HEK293 (cell line): Measurements from ENCODE around the gene MBOAT7.
A peak's percentile ranks its signal among the peaks of the same experiment; 100 is the strongest.

Source experiments
- EGR2 ChIP-seq: fragments of 450-650 bp; formaldehyde crosslinking; IDR thresholded peaks from 2 replicates; pipeline ENCODE4 v1.5.1; 2016; ENCODE audit warnings: low read depth, missing biosample characterization, missing genetic modification characterization
- KLF1 ChIP-seq: fragments of 450-650 bp; formaldehyde crosslinking; IDR thresholded peaks from 2 replicates; pipeline ENCODE4 v1.5.1; 2016; ENCODE audit warnings: missing biosample characterization, missing genetic modification characterization
- KLF9 ChIP-seq: fragments of 450-650 bp; formaldehyde crosslinking; IDR thresholded peaks from 2 replicates; pipeline ENCODE4 v1.5.1; 2016; ENCODE audit warnings: missing biosample characterization, missing genetic modification characterization, low read depth
- MEIS1 ChIP-seq: sonication (generic); formaldehyde crosslinking; IDR thresholded peaks from 2 replicates; pipeline ENCODE4 v1.8.1; 2022; ENCODE audit warnings: missing genetic modification reagents, mild to moderate bottlenecking, borderline replicate concordance
- MYNN ChIP-seq: fragments of 450-650 bp; formaldehyde crosslinking; IDR thresholded peaks from 2 replicates; pipeline ENCODE4 v1.5.1; 2016; ENCODE audit warnings: missing biosample characterization, missing genetic modification characterization, borderline replicate concordance
- MZF1 ChIP-seq: fragments of 450-650 bp; formaldehyde crosslinking; IDR thresholded peaks from 2 replicates; pipeline ENCODE4 v1.5.1; 2017; ENCODE audit warnings: missing biosample characterization, missing genetic modification characterization, borderline replicate concordance
- SCRT1 ChIP-seq: fragments of 450-650 bp; formaldehyde crosslinking; IDR thresholded peaks from 2 replicates; pipeline ENCODE4 v1.5.1; 2016; ENCODE audit warnings: missing biosample characterization, missing genetic modification characterization, borderline replicate concordance
- SCRT2 ChIP-seq: fragments of 450-650 bp; formaldehyde crosslinking; IDR thresholded peaks from 2 replicates; pipeline ENCODE4 v1.5.1; 2016; ENCODE audit warnings: missing biosample characterization, missing genetic modification characterization
- ZBTB17 ChIP-seq: fragments of 450-650 bp; formaldehyde crosslinking; IDR thresholded peaks from 2 replicates; pipeline ENCODE4 v1.5.1; 2016; ENCODE audit warnings: missing biosample characterization, missing genetic modification characterization
- ZFP69B ChIP-seq: fragments of 450-650 bp; formaldehyde crosslinking; IDR thresholded peaks from 2 replicates; pipeline ENCODE4 v1.5.1; 2016; ENCODE audit warnings: missing biosample characterization, missing genetic modification characterization
- ZNF114 ChIP-seq: fragments of 450-650 bp; formaldehyde crosslinking; IDR thresholded peaks from 2 replicates; pipeline ENCODE4 v1.5.0; 2017; ENCODE audit warnings: missing biosample characterization, missing genetic modification characterization
- ZNF140 ChIP-seq: fragments of 450-650 bp; formaldehyde crosslinking; IDR thresholded peaks from 2 replicates; pipeline ENCODE4 v1.5.1; 2016; ENCODE audit warnings: missing biosample characterization, missing genetic modification characterization
- ZNF146 ChIP-seq: fragments of 450-650 bp; formaldehyde crosslinking; IDR thresholded peaks from 2 replicates; pipeline ENCODE4 v1.5.1; 2016; ENCODE audit warnings: missing biosample characterization, missing genetic modification characterization
- ZNF16 ChIP-seq: fragments of 450-650 bp; formaldehyde crosslinking; IDR thresholded peaks from 2 replicates; pipeline ENCODE4 v1.5.1; 2016; ENCODE audit warnings: low read depth, missing biosample characterization, missing genetic modification characterization
- ZNF211 ChIP-seq: fragments of 450-650 bp; formaldehyde crosslinking; IDR thresholded peaks from 2 replicates; pipeline ENCODE4 v1.5.1; 2016; ENCODE audit warnings: low read depth, missing biosample characterization, missing genetic modification characterization
- ZNF302 ChIP-seq: fragments of 450-650 bp; formaldehyde crosslinking; IDR thresholded peaks from 2 replicates; pipeline ENCODE4 v1.5.1; 2016; ENCODE audit warnings: missing biosample characterization, missing genetic modification characterization, low read depth
- ZNF311 ChIP-seq: fragments of 450-650 bp; formaldehyde crosslinking; IDR thresholded peaks from 2 replicates; pipeline ENCODE4 v1.5.1; 2017; ENCODE audit warnings: missing biosample characterization, missing genetic modification characterization, borderline replicate concordance
- ZNF404 ChIP-seq: fragments of 450-650 bp; formaldehyde crosslinking; IDR thresholded peaks from 2 replicates; pipeline ENCODE4 v1.5.1; 2017; ENCODE audit warnings: missing biosample characterization, missing genetic modification characterization
- ZNF549 ChIP-seq: fragments of 450-650 bp; IDR thresholded peaks from 2 replicates; pipeline ENCODE4 v1.5.1; 2018; ENCODE audit warnings: missing biosample characterization, missing genetic modification characterization, mild to moderate bottlenecking, inconsistent platforms, moderate library complexity
- ZNF621 ChIP-seq: fragments of 450-650 bp; formaldehyde crosslinking; IDR thresholded peaks from 2 replicates; pipeline ENCODE4 v1.5.1; 2017; ENCODE audit warnings: missing biosample characterization, missing genetic modification characterization
- ZNF664 ChIP-seq: fragments of 450-650 bp; formaldehyde crosslinking; IDR thresholded peaks from 2 replicates; pipeline ENCODE4 v1.5.1; 2016; ENCODE audit warnings: missing biosample characterization, missing genetic modification characterization
- ZNF677 ChIP-seq: fragments of 450-650 bp; IDR thresholded peaks from 2 replicates; pipeline ENCODE4 v1.5.0; 2018; ENCODE audit warnings: missing biosample characterization, mild to moderate bottlenecking, missing genetic modification characterization, moderate library complexity
- TF ChIP-seq, protein P1 (sequence below): fragments of 450-650 bp; formaldehyde crosslinking; IDR thresholded peaks from 2 replicates; pipeline ENCODE4 v1.5.1; 2016; ENCODE audit warnings: missing biosample characterization, missing genetic modification characterization
- TF ChIP-seq, protein P2 (sequence below): fragments of 450-650 bp; formaldehyde crosslinking; conservative IDR thresholded peaks from 2 replicates; pipeline ENCODE4 v1.5.1; 2016; ENCODE audit warnings: low read depth, missing biosample characterization, missing genetic modification characterization
- TF ChIP-seq, protein P3 (sequence below): fragments of 450-650 bp; formaldehyde crosslinking; IDR thresholded peaks from 2 replicates; pipeline ENCODE4 v1.5.1; 2017; ENCODE audit warnings: missing biosample characterization, missing genetic modification characterization
- TF ChIP-seq, protein P4 (sequence below): fragments of 450-650 bp; formaldehyde crosslinking; IDR thresholded peaks from 2 replicates; pipeline ENCODE4 v1.5.1; 2016; ENCODE audit warnings: missing biosample characterization, missing genetic modification characterization
- TF ChIP-seq, protein P5 (sequence below): fragments of 450-650 bp; formaldehyde crosslinking; IDR thresholded peaks from 2 replicates; pipeline ENCODE4 v1.5.1; 2017; ENCODE audit warnings: missing biosample characterization, mild to moderate bottlenecking, missing genetic modification characterization, moderate library complexity
- TF ChIP-seq, protein P6 (sequence below): fragments of 450-650 bp; formaldehyde crosslinking; IDR thresholded peaks from 2 replicates; pipeline ENCODE4 v1.5.1; 2016; ENCODE audit warnings: missing biosample characterization, missing genetic modification characterization

The MBOAT7 gene

DNA sequence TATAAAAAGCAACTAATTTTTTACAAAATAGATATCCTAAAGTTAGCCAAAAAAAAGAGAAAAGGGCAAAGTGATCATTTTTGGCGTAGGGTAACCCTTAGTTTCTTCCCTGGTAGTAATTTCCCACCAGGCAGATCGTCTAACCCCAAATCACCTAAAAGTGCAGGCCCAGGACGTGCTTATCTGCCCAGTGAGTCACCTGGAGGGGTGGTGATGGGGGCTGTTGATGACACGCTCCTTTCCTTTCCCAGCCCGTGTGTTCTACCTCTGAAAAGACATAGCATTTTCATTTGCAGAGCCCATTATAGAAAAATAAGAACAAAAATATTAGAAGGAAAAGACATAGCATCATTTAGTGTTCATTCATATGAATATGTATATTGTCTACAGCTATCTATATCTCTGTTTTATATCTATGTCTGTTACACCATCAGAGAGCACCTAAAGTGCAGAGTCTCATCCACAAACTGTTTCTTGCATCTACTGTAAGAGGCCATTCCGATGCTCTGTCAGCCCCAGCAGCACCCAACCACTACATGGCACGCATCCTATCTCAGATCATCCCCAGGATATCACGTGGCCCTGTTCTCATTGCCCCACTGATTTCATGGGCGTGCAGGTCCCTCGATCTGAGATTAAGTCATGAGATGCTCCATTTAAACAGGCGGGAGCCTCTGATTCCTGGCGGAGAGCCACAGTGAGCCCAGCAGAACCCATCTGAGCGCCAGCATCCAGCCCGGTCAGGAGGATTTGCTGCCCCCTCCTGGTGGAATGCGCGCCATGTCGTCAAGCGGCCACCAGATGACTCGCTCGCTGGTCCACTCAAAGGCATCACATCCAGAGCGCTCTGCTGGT, 41.9 kb upstream of the MBOAT7 start (continued):
- no peak for TF ChIP-seq EGR2 (tag by site-specific recombination)
- TF ChIP-seq ZNF140: no peak
- no peak for TF ChIP-seq ZNF677 (tag by site-specific recombination)
- no peak for TF ChIP-seq ZFP69B (tag by site-specific recombination)
- no peak for TF ChIP-seq ZNF16 (tag by site-specific recombination)
- TF ChIP-seq SCRT1 (tag by site-specific recombination): no peak
- TF ChIP-seq ZNF549 (tag by site-specific recombination): no peak
- TF ChIP-seq, protein P1, sequence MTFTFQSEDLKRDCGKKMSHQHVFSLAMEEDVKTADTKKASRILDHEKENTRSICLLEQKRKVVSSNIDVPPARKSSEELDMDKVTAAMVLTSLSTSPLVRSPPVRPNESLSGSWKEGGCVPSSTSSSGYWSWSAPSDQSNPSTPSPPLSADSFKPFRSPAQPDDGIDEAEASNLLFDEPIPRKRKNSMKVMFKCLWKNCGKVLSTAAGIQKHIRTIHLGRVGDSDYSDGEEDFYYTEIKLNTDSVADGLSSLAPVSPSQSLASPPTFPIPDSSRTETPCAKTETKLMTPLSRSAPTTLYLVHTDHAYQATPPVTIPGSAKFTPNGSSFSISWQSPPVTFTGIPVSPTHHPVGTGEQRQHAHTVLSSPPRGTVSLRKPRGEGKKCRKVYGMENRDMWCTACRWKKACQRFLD (tag by site-specific recombination): no peak
- no peak for TF ChIP-seq MZF1 (tag by site-specific recombination)
- TF ChIP-seq, protein P2, sequence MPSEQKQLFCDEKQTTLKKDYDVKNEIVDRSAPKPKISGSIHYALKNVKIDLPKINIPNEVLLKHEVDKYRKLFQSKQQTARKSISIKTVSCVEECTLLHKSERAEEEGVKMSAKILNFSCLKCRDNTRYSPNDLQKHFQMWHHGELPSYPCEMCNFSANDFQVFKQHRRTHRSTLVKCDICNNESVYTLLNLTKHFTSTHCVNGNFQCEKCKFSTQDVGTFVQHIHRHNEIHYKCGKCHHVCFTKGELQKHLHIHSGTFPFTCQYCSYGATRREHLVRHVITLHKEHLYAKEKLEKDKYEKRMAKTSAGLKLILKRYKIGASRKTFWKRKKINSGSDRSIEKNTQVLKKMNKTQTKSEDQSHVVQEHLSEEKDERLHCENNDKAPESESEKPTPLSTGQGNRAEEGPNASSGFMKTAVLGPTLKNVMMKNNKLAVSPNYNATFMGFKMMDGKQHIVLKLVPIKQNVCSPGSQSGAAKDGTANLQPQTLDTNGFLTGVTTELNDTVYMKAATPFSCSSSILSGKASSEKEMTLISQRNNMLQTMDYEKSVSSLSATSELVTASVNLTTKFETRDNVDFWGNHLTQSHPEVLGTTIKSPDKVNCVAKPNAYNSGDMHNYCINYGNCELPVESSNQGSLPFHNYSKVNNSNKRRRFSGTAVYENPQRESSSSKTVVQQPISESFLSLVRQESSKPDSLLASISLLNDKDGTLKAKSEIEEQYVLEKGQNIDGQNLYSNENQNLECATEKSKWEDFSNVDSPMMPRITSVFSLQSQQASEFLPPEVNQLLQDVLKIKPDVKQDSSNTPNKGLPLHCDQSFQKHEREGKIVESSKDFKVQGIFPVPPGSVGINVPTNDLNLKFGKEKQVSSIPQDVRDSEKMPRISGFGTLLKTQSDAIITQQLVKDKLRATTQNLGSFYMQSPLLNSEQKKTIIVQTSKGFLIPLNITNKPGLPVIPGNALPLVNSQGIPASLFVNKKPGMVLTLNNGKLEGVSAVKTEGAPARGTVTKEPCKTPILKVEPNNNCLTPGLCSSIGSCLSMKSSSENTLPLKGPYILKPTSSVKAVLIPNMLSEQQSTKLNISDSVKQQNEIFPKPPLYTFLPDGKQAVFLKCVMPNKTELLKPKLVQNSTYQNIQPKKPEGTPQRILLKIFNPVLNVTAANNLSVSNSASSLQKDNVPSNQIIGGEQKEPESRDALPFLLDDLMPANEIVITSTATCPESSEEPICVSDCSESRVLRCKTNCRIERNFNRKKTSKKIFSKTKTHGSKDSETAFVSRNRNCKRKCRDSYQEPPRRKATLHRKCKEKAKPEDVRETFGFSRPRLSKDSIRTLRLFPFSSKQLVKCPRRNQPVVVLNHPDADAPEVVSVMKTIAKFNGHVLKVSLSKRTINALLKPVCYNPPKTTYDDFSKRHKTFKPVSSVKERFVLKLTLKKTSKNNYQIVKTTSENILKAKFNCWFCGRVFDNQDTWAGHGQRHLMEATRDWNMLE (tag by site-specific recombination): no peak
- TF ChIP-seq, protein P3, sequence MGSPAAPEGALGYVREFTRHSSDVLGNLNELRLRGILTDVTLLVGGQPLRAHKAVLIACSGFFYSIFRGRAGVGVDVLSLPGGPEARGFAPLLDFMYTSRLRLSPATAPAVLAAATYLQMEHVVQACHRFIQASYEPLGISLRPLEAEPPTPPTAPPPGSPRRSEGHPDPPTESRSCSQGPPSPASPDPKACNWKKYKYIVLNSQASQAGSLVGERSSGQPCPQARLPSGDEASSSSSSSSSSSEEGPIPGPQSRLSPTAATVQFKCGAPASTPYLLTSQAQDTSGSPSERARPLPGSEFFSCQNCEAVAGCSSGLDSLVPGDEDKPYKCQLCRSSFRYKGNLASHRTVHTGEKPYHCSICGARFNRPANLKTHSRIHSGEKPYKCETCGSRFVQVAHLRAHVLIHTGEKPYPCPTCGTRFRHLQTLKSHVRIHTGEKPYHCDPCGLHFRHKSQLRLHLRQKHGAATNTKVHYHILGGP: no peak
- TF ChIP-seq ZNF211: no peak
- no peak for TF ChIP-seq ZNF621 (tag by site-specific recombination)
- TF ChIP-seq, protein P4, sequence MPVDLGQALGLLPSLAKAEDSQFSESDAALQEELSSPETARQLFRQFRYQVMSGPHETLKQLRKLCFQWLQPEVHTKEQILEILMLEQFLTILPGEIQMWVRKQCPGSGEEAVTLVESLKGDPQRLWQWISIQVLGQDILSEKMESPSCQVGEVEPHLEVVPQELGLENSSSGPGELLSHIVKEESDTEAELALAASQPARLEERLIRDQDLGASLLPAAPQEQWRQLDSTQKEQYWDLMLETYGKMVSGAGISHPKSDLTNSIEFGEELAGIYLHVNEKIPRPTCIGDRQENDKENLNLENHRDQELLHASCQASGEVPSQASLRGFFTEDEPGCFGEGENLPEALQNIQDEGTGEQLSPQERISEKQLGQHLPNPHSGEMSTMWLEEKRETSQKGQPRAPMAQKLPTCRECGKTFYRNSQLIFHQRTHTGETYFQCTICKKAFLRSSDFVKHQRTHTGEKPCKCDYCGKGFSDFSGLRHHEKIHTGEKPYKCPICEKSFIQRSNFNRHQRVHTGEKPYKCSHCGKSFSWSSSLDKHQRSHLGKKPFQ (tag by site-specific recombination): no peak
- TF ChIP-seq ZNF302 (tag by site-specific recombination): no peak
- no peak for TF ChIP-seq ZNF311 (tag by site-specific recombination)
- TF ChIP-seq MEIS1 (CRISPR knock-in tag): no peak
- no peak for TF ChIP-seq ZNF146 (tag by site-specific recombination)
- no peak for TF ChIP-seq MYNN (tag by site-specific recombination)
- peak; percentile 89 for TF ChIP-seq ZBTB17 (tag by site-specific recombination)
- TF ChIP-seq, protein P5, sequence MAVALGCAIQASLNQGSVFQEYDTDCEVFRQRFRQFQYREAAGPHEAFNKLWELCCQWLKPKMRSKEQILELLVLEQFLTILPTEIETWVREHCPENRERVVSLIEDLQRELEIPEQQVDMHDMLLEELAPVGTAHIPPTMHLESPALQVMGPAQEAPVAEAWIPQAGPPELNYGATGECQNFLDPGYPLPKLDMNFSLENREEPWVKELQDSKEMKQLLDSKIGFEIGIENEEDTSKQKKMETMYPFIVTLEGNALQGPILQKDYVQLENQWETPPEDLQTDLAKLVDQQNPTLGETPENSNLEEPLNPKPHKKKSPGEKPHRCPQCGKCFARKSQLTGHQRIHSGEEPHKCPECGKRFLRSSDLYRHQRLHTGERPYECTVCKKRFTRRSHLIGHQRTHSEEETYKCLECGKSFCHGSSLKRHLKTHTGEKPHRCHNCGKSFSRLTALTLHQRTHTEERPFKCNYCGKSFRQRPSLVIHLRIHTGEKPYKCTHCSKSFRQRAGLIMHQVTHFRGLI (tag by site-specific recombination): peak; percentile 84
- 0 out of 2 replicates have a peak, but pooled peaks have one; percentile 7 for TF ChIP-seq KLF1 (tag by site-specific recombination)
- TF ChIP-seq, protein P6, sequence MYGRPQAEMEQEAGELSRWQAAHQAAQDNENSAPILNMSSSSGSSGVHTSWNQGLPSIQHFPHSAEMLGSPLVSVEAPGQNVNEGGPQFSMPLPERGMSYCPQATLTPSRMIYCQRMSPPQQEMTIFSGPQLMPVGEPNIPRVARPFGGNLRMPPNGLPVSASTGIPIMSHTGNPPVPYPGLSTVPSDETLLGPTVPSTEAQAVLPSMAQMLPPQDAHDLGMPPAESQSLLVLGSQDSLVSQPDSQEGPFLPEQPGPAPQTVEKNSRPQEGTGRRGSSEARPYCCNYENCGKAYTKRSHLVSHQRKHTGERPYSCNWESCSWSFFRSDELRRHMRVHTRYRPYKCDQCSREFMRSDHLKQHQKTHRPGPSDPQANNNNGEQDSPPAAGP (tag by site-specific recombination): no peak
- no peak for TF ChIP-seq ZNF114 (tag by site-specific recombination)
- TF ChIP-seq KLF9 (tag by site-specific recombination): no peak; the same call in 1 of the 2 replicates
- no peak for TF ChIP-seq SCRT2 (tag by site-specific recombination)
- TF ChIP-seq ZNF664 (tag by site-specific recombination): no peak
- TF ChIP-seq ZNF404: no peak
